Peyer's patch (tissue), 4 donors: ENCODE results near the gene FPR3.

Experiments used
- CTCF ChIP-seq, 6 experiments: fragments of 450-650 bp in 4 of 6; fragments of 200-600 bp in 2 of 6; sonication (generic) in 1 of 6; IDR thresholded peaks; one replicate each; pipeline ENCODE4 v1.5.1; 2017 to 2019; ENCODE audit warnings: antibody characterized with exemption in 6 of 6, mild to moderate bottlenecking in 3 of 6, moderate library complexity in 1 of 6
- POLR2A ChIP-seq, 2 donors: fragments of 450-650 bp; IDR thresholded peaks; one replicate each; pipeline ENCODE4 v1.5.1; 2017; ENCODE audit warnings: antibody characterized with exemption in 2 of 2, mild to moderate bottlenecking in 2 of 2, moderate library complexity in 2 of 2

- TF ChIP-seq CTCF (IDR thresholded peaks at IDR 0.05) = no peak
- TF ChIP-seq POLR2A (IDR thresholded peaks at IDR 0.05) = no peak
Observed at GRCh38 chr19:51794885-51795490, at the start of gene FPR3.
